WERI-Rb-1 (cell line): ENCODE results near the gene GLT8D1.

Experiments
- DNase-seq: peaks from one replicate; pipeline ENCODE4 v3.0.0-alpha.2; 2020
- H3K27ac ChIP-seq: fragments of 250-450 bp; sonication (Bioruptor Pico); 2 replicates; pipeline ENCODE4 v1.5.1; 2020; ENCODE audit warnings: mild to moderate bottlenecking, moderate library complexity
- H3K27me3 ChIP-seq: fragments of 250-450 bp; sonication (Bioruptor Pico); 2 replicates; pipeline ENCODE4 v1.5.1; 2021; ENCODE audit warnings: mild to moderate bottlenecking, low read depth, moderate library complexity; ENCODE audit not compliant: insufficient read depth, severe bottlenecking
- H3K36me3 ChIP-seq: fragments of 250-450 bp; sonication (Bioruptor Pico); 2 replicates; pipeline ENCODE4 v1.5.1; 2020; ENCODE audit warnings: mild to moderate bottlenecking, moderate library complexity
- H3K4me3 ChIP-seq: 2 replicates; pipeline ENCODE4 v1.5.1; 2011; ENCODE audit warnings: low read depth, mild to moderate bottlenecking, control low read depth, low read length
- H3K9me3 ChIP-seq: fragments of 250-450 bp; sonication (Bioruptor Pico); 2 replicates; pipeline ENCODE4 v1.5.1; 2021; ENCODE audit warnings: mild to moderate bottlenecking, moderate library complexity; ENCODE audit not compliant: severe bottlenecking
- TF ChIP-seq, protein P1 (sequence below): IDR thresholded peaks from 2 replicates; pipeline ENCODE4 v1.5.1; 2011; ENCODE audit warnings: low read depth, mild to moderate bottlenecking, control low read depth, inconsistent platforms, low read length

GLT8D1 gene

DNA sequence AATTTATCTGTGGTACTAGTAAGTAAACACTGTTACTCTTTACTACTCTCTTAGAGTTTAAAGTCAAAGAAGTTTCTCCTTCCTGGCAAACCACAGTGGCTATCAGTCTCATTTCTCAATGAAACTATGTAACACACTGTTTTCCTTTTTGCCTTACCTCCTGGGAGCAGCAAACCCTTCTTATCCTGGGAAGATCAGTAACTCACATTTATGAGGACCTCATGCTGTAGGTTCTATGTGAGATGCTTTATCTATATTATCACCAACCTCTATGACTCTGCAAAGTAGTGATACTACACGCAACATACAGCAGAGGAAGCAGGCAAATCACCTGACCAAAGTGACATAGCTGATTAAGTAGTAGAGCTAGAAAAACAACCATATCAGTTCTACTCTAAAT, 55.2 kb downstream of the GLT8D1 start:
- H3K27ac ChIP-seq: no peak overlapping the region

DNA sequence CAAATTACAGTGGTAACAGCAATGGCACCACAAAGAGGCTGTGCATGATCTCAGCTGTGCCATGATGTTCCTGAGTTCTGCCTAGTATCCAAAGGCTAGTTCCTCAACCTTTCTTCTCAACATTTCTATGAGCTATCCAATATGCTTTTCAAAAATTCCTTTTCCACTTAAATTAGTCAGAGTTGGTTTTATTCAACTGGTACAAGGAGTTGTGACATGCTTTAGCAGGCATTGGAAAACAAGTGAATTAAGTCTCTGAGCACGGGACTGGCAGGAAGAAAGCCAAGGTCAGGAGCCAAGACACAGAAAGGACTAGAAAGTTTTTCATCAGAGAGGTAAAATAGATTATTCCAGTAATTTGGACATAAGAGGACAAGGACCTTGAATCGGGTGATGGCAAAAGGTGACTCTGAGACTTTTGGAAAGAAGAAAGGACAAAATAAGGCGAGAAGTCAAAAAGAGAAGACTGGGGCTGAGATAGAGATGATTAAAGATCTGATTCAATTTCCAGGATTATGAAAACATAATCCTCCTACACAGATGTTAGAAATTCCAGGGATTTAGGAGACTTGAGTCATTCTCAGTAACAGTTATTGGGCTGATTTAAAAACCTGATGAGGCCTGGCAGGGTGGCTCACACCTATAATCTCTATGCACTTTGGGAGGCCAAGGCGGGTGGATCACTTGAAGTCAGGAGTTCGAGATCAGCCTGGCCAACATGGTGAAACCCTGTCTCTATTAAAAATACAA, 56.0 kb downstream of the GLT8D1 start:
- Histone ChIP-seq H3K27me3 (no peaks in the 10 kb centered on the region), H3K9me3 (no peaks in the 10 kb centered on the region), H3K27ac (no peak overlapping the region), H3K4me3 (no peak overlapping the region), H3K36me3 (peaks cover 85% of the 10 kb centered on the region)
- TF ChIP-seq, protein P1, sequence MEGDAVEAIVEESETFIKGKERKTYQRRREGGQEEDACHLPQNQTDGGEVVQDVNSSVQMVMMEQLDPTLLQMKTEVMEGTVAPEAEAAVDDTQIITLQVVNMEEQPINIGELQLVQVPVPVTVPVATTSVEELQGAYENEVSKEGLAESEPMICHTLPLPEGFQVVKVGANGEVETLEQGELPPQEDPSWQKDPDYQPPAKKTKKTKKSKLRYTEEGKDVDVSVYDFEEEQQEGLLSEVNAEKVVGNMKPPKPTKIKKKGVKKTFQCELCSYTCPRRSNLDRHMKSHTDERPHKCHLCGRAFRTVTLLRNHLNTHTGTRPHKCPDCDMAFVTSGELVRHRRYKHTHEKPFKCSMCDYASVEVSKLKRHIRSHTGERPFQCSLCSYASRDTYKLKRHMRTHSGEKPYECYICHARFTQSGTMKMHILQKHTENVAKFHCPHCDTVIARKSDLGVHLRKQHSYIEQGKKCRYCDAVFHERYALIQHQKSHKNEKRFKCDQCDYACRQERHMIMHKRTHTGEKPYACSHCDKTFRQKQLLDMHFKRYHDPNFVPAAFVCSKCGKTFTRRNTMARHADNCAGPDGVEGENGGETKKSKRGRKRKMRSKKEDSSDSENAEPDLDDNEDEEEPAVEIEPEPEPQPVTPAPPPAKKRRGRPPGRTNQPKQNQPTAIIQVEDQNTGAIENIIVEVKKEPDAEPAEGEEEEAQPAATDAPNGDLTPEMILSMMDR: no peak
- no peak for DNase-seq

More for the DNA sequence above, 55.2 kb downstream of the GLT8D1 start:
- H3K36me3 ChIP-seq: peaks cover 88% of the 10 kb centered on the region
- H3K27me3 ChIP-seq: no peaks in the 10 kb centered on the region
- TF ChIP-seq, protein P1: no peak
- no peak overlapping the region for H3K4me3 ChIP-seq
- no peaks in the 10 kb centered on the region for H3K9me3 ChIP-seq
- no peak for DNase-seq

DNA sequence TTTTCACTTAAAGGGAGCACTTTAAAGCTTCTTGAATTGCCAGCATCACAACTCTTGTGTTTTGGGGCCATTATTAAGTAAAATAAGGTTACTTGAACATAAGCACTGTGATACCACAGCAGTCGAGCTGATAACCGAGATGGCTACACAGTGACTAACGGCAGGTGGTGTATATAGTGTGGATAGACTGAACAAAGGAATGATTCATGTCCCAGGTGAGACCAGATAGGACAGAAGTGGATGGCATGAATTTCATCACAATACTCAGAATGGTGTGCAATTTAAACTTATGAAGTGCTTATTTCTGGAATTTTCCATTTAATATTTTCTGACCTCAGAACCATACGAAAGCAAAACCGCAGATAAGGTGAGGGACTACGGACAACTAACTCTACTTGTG, 60.0 kb downstream of the GLT8D1 start:
- Histone ChIP-seq H3K27me3 (no peaks in the 10 kb centered on the region), H3K4me3 (no peak overlapping the region), H3K27ac (no peak overlapping the region), H3K9me3 (no peaks in the 10 kb centered on the region), H3K36me3 (peaks cover 82% of the 10 kb centered on the region)
- no peak for DNase-seq
- TF ChIP-seq, protein P1: no peak
